Muscle of back (tissue), 11 donors: ENCODE results near the gene BLMH. TPM values are rescaled to one million over a fixed set of nuclear protein-coding genes. Genes with fewer than 3 reads are reported as not detected.
"Not testable (repeated sequence)": the region's sequence is repeated elsewhere in the genome, so short reads cannot be mapped to it uniquely, and the experiment has no call there.

ENCODE experiments used
- DNase-seq, 3 donors: peaks; one replicate each; pipeline versions ENCODE4 v3.0.0 to v3.0.0-alpha.2; 2013
- polyA plus RNA-seq, 10 donors: library from polyadenylated mRNA; unstranded; fragments of 120-200 nt; gene quantifications; one replicate each; pipeline ENCODE4 v1.2.1, GENCODE V29; 2013; ENCODE audit not compliant: insufficient read length in 10 of 10

Gene BLMH
- polyA plus RNA-seq, 10 donors: 35.1 to 52.1 (median 40.5) TPM

DNA sequence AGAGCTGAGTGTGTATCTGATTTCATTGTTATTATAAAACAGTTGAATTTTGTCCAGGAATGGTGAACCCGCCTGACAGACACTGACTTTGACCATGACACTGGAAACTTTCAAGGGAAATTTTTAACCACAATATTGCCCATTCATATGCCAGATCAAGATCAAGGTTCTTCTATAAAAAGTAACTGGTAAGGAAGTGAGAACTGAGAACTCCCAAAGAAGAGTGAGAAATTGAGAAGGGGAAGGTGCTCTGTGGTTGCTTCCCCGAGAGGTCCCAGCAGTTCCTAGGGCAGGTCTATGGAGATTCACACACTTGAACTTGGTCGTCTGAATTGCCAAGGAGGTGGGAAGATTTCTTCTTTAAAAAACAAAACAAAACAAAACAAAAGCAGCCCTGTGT lies 83.5 kb downstream of the BLMH start:
- DNase-seq: no peak

DNA sequence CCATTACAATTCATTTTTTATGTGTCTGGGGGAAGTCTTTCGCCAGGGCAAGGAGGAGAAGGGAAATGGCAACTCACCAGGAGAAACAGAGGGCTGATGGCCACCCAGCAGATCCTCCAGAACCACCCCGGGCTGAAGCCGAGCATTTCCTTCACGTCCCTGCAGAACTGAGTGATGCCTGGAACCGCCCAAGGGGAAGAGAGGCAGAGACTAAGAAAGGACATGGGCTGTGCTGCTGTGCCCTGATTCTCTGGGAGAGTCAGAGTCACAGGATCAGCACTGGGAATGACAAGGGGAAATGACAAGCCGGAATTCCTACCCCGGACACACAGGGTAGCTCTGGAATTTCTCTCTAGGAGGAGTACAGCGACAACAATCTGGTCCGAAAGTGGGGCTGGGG lies 84.1 kb downstream of the BLMH start:
- DNase-seq: no peak

DNA sequence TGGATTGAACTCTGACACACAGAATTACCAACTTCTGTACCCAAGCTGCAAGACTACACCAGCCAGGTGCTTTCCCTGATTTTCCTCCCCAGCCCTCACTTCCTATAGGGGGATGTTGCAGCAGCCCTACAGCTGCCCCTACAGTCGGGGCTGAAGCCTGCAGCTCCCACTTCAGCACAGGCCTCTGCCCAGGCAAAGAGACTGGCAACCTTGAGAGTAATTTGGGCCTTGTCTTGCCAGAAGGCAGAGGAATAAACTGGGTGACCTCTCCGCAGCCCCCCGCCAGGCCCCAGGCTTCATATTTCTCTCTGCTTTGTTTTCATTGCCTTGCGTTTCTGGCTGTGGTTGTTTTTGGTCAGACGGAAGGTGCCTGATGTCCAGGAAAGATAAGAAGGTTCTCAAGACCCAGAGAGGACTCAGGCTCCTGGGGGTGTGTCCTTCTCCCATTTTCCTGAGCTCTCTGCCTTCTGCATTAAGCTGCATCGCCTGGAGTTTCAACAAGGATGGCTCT lies 88.2 kb downstream of the BLMH start:
- no peak for DNase-seq

DNA sequence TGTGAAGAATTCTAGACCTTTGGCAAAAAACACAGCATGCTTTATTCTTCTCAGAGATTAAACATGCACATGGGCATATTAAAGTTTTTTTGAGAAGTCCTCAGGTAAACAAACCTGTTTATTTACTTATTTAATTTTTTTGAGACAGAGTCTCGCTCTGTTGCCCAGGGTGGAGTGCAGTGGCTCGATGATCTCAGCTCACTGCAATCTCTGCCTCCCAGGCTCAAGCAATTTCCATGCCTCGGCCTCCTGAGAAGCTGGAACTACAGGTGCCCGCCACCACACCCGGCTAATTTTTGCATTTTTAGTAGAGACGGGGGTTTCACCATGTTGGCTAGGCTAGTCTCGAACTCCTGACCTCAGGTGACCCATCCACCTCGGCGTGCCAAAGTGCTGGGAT lies 91.1 kb downstream of the BLMH start:
- not testable (repeated sequence) for DNase-seq

DNA sequence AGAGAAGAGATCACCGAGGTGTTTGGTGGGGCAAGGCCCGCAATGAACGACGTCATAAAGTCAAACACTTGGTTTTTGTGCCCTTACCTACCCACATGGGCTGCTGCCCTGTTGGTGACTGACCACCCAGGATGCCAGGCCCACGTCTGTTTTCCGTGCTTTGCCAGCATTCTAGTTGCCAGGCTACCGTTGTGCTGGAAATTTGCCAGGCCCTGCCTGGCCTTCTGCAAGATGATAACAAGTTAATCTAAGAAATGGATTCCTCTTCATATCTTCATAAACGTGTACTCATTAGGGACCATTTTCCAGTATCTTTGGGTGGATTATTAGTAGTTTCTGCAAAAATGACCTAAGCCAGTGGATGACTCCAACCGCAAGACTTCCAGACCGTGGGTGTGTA lies 91.6 kb downstream of the BLMH start:
- DNase-seq: no peak

DNA sequence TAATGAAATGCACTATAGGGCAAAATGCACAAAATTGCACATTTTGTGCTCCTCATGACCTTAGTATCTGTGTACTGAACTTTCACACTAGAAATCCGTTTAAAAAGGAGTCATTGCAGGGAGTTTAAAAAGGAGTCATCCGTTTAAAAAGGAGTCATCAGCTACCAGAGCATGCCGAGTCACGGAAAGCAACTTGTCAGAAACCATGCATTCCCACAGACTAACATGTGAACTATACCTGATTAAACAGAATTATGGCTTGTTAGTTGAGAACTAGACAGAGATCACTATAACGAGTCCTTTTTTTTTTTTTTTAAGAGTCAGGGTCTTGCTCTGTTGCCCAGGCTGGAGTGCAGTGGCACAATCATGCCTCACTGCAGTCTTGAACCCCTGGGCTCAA lies 92.1 kb downstream of the BLMH start:
- no peak for DNase-seq

Other genes with a start within 250 kb of the BLMH start
- gene NSRP1, start 175.1 kb downstream of the BLMH start, polyA plus RNA-seq: 10 to 100 TPM; 25.7 to 32.5 (median 29.9) TPM
- gene SLC6A4, start 56.2 kb downstream of the BLMH start, polyA plus RNA-seq: 1 to 10 TPM in 3 of 10 donors, under 1 TPM in 7; 0.09 to 3.8 (median 0.22) TPM
- not detected for gene TMIGD1, start 42.1 kb upstream of the BLMH start, polyA plus RNA-seq
- 10 to 100 TPM; 21.5 to 30.8 (median 26.0) TPM for gene CPD, start 87.0 kb upstream of the BLMH start, polyA plus RNA-seq
- 10 to 100 TPM; 23.2 to 32.7 (median 28.3) TPM for gene GOSR1, start 185.5 kb upstream of the BLMH start, polyA plus RNA-seq